K562 (cell line): Measurements from ENCODE around the gene NACC1. TPM values are rescaled to one million over a fixed set of nuclear protein-coding genes. Genes with fewer than 3 reads are reported as not detected.

ENCODE experiments used
- ARID1B ChIP-seq: fragments of 450-650 bp; IDR thresholded peaks from 2 replicates; pipeline ENCODE4 v1.6.1; 2016; ENCODE audit warnings: antibody characterized with exemption, mild to moderate bottlenecking, inconsistent platforms
- ARID4B ChIP-seq: sonication (generic); formaldehyde crosslinking; IDR thresholded peaks from 2 replicates; pipeline ENCODE4 v1.8.0; 2022; ENCODE audit warnings: mild to moderate bottlenecking, missing genetic modification reagents
- BCLAF1 ChIP-seq, 2 experiments: fragments of 450-650 bp in 1 of 2; IDR thresholded peaks; 2 replicates each; pipeline ENCODE4 v1.6.1; 2011 to 2017; ENCODE audit warnings: low read depth in 2 of 2, antibody characterized with exemption in 1 of 2, borderline replicate concordance in 1 of 2, low read length in 1 of 2, mild to moderate bottlenecking in 1 of 2, mixed read lengths in 1 of 2; ENCODE audit not compliant: control insufficient read depth in 1 of 2
- BRD4 ChIP-seq: fragments of 200-600 bp; sonication (generic); IDR thresholded peaks from 2 replicates; pipeline ENCODE4 v1.6.1; 2017; ENCODE audit warnings: inconsistent platforms
- CHD2 ChIP-seq: IDR thresholded peaks from 2 replicates; pipeline ENCODE4 v1.6.1; 2011; ENCODE audit warnings: low read depth, low read length
- CTCFL ChIP-seq: IDR thresholded peaks from 2 replicates; pipeline ENCODE4 v1.6.1; 2011; ENCODE audit warnings: borderline replicate concordance, low read depth, mild to moderate bottlenecking, moderate library complexity, low read length; ENCODE audit not compliant: insufficient read depth, poor library complexity, severe bottlenecking
- IFI16 ChIP-seq: fragments of 250-450 bp; sonication (Bioruptor Pico); IDR thresholded peaks from 2 replicates; pipeline ENCODE4 v2.1.2; 2022; ENCODE audit warnings: mild to moderate bottlenecking, inconsistent platforms
- IRF1 ChIP-seq: sonication (generic); formaldehyde crosslinking; IDR thresholded peaks from 2 replicates; pipeline ENCODE4 v1.8.0; 2022; ENCODE audit warnings: missing genetic modification reagents, mild to moderate bottlenecking, borderline replicate concordance
- KDM1A ChIP-seq, 2 experiments: fragments of 450-650 bp; IDR thresholded peaks; 2 replicates each; pipeline ENCODE4 v1.6.1; 2016; ENCODE audit warnings: mild to moderate bottlenecking in 2 of 2
- LCOR ChIP-seq: sonication (generic); formaldehyde crosslinking; IDR thresholded peaks from 2 replicates; pipeline ENCODE4 v1.8.0; 2022; ENCODE audit warnings: mild to moderate bottlenecking, missing genetic modification reagents
- MAZ ChIP-seq, 2 experiments: fragments of 450-650 bp in 1 of 2; sonication (generic) in 1 of 2; formaldehyde crosslinking; IDR thresholded peaks in 1 of 2; conservative IDR thresholded peaks in 1 of 2; 2 replicates each; pipeline versions ENCODE4 v1.4.0 to v1.5.0; 2020; ENCODE audit warnings: mild to moderate bottlenecking in 1 of 2, missing genetic modification reagents in 1 of 2
- RHOXF2B ChIP-seq: fragments of 250-450 bp; sonication (Bioruptor Pico); conservative IDR thresholded peaks from 2 replicates; pipeline ENCODE4 v1.5.1; 2021
- TCF15 ChIP-seq: fragments of 250-450 bp; sonication (Bioruptor Pico); IDR thresholded peaks from 2 replicates; pipeline ENCODE4 v1.8.0; 2022; ENCODE audit warnings: moderate library complexity, mild to moderate bottlenecking, inconsistent platforms
- ZBTB17 ChIP-seq: fragments of 450-650 bp; formaldehyde crosslinking; IDR thresholded peaks from 2 replicates; pipeline ENCODE4 v1.4.0; 2020; ENCODE audit warnings: mild to moderate bottlenecking
- ZNF23 ChIP-seq: fragments of 250-450 bp; sonication (Bioruptor Pico); IDR thresholded peaks from 2 replicates; pipeline ENCODE4 v1.4.0; 2020; ENCODE audit warnings: mild to moderate bottlenecking
- ZNF253 ChIP-seq: fragments of 250-450 bp; sonication (Bioruptor Pico); conservative IDR thresholded peaks from 2 replicates; pipeline ENCODE4 v1.6.1; 2021; ENCODE audit warnings: mild to moderate bottlenecking
- polyA plus RNA-seq, 8 experiments: library from polyadenylated mRNA; depleted of rRNA in 4 of 8; stranded (reverse) in 5 of 8; unstranded in 3 of 8; fragments of >200 nt; fragmentation: Nextera tagmentation in 2 of 8; fragmentation: Illumina TruSeq in 1 of 8; extraction: Ambion mirVana in 2 of 8; extraction: Trizol in 1 of 8; gene quantifications; 2 replicates each; pipeline versions ENCODE4 v1.2.1 to v1.2.3, GENCODE V29; 2011 to 2014; ENCODE audit warnings: inconsistent platforms in 1 of 8, missing spikeins in 1 of 8
- total RNA-seq, 7 experiments: library from RNA; depleted of rRNA in 6 of 7; stranded (reverse); fragments of >200 nt in 6 of 7; fragmentation: Illumina TruSeq in 2 of 7; extraction: Trizol in 2 of 7; gene quantifications; 2 replicates each; pipeline versions ENCODE4 v1.2.1 to v1.2.3, GENCODE V29; 2011 to 2021; ENCODE audit warnings: low replicate concordance in 1 of 7

NACC1 gene
- total and polyA plus RNA-seq, 9 of the 15 experiments (the other 6 are each of a cell fraction or from before 2014, with no cell fraction given) = 0.04 to 96.6 (median 25.8) TPM

- TF ChIP-seq BCLAF1 (IDR thresholded peaks at IDR 0.05; ENCODE audit: borderline replicate concordance in 1 of 2, control insufficient read depth in 1 of 2, low read depth in 2 of 2, low read length in 1 of 2) (no peak), IRF1 (CRISPR knock-in tag) (no peak), BRD4 (no peak), RHOXF2B (no peak), TCF15 (CRISPR knock-in tag) (no peak), ARID1B (no peak), ARID4B (CRISPR knock-in tag) (peak; percentile 100), CTCFL (no peak), KDM1A (IDR thresholded peaks at IDR 0.05) (peak; percentile 93 to 98), LCOR (CRISPR knock-in tag) (peak; percentile 83), ZBTB17 (CRISPR knock-in tag) (peak; percentile 97), CHD2 (no peak), IFI16 (CRISPR knock-in tag) (no peak), MAZ (CRISPR knock-in tag; conservative IDR thresholded peaks at IDR 0.05 in 1 of 2, IDR thresholded peaks at IDR 0.05 in 1 of 2) (no peak; a peak in 1 of 4 replicates), ZNF253 (CRISPR knock-in tag) (no peak), ZNF23 (no peak)
These were observed 1.5 kb upstream of the NACC1 start, which contains the start of gene TRMT1 (continued) for GRCh38 chr19:13116282-13117175.
